Femur (tissue), 1 donor: ENCODE results near the gene IGF2BP2.
"Not testable (repeated sequence)": the region's sequence is repeated elsewhere in the genome, so short reads cannot be mapped to it uniquely, and the experiment has no call there.

Experiments
- DNase-seq: peaks from one replicate; pipeline ENCODE4 v3.0.0-alpha.2; 2017

Gene IGF2BP2

DNA sequence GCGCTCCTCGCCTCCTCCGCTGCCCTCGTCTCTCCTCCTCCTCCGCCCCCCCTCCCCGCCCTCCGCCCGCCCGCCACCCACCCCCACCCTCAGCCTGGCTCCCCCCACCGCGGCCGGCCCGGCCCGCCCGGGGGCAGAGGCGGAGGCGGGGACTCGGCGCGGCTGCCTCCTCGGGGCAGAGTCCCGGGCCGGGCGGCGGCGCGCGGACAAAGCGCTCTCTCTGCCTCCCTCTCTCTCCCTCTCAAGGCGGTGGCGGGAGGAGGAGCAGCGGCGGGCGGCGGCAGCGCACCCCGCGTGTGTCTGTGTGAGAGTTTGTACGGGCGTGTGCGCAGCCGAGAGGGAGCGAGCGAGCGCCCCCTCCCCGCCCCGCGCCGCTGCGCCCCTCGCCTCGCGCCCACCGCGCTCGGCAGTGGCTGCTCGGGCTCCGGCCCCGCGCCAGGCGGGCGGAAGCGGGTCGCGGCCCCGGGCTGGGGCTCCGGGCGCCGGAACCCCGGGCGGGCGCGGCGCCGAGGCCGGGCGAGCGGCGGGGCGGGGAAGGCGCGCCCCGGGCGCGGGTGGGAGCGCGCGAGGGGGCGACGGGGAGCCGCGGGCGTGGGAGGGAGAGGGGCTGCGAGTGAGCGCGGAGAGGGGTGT lies at the start of gene IGF2BP2:
IGF2BP2 (minus strand) TSS at position 37 of the 633 bp plus-strand sequence. CDS start 82 bp downstream, outside the sequence.
- DNase-seq, result peak; percentile 93

DNA sequence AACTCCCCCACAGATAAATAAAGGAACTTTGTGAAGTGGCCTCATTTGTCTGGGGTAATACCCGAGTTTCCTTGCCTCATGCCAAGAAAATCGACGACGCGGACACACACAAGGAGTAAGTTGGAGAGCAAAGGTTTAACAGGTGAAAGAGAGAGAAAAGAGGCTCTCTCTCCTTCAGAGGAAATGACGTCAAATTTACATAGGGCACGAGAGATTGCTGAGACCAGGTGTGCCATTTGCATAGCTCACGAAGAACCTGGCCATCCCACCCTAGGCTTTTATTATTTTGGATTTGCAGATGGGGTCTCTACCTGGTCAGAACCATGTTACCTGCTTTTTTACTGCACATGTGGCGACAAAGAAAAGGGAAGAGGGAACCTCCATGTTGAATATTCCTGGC lies 49.3 kb upstream of the IGF2BP2 start:
- no peak for DNase-seq

DNA sequence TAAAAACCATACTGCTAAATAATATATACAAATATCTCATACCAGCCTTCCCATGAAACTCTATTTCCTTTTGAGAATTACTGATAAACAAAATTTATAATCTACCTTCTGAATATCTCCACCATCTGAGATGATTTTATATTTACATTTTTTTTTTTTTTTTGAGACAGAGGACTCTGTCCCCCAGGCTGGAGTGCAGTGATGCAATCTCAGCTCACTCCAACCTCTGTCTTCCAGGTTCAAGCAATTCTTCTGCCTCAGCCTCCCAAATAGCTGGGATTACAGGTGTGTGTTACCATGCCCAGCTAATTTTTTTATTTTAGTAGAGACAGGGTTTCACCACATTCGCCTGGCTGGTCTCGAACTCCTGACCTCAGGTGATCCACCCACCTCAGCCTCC lies 42.8 kb upstream of the IGF2BP2 start:
- no peak for DNase-seq

DNA sequence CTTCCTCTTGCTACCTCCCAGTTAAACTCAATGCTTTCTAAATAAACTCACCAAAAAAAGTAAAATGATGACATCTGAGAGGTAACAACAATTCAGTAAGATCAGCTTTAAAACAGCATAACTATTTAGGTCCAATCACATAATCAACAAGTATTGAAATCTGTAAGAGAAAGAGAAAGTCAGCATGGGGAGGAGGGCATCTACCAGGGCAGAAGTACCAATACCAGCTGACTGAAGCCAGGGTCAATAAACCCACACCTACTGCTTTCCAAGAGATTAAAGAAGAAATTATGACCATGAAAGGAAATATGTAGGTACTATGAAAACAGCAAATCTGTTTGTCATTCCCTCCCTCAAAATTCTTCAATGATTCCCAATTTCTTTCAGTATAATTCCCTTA lies 42.2 kb upstream of the IGF2BP2 start:
- DNase-seq, result no peak

DNA sequence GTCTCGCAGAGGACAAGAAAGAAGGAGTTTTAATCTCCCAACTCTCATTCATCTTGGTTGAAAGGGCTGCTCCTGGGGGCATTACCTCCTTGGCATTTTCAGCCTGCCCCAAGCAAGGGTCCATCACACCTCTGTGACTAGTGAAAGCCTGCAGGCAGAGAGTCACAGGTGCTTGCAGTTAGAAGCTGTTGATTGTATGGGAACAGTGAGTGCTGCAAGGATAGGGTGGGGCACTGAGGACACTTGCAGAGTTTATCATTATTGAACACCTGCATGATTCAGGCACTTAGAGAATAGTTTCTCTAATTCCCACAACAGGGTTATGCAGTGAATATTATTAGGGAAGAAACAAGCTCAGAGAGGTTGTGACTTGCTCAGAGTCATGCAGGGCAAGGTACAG lies 41.7 kb upstream of the IGF2BP2 start:
- DNase-seq, result no peak

DNA sequence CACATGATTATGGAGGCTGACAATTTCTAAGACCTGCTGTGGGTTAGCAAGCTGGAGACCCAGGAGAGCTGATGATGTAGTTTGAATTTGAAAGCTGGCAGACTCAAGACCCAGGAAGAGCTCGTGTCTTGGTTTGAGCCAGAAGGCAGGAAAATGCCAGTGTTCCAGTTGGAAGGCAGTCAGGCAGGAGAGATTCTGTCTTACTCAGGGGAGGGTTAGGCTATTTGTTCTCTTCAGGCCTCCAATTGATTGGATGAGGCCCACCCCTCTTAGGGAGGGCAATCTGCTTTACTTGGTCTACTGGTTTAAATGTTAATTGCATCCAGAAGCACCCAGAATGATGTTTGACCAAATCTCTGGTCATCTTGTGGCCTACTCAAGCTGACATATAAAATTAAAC lies 40.4 kb upstream of the IGF2BP2 start:
- DNase-seq, result no peak

DNA sequence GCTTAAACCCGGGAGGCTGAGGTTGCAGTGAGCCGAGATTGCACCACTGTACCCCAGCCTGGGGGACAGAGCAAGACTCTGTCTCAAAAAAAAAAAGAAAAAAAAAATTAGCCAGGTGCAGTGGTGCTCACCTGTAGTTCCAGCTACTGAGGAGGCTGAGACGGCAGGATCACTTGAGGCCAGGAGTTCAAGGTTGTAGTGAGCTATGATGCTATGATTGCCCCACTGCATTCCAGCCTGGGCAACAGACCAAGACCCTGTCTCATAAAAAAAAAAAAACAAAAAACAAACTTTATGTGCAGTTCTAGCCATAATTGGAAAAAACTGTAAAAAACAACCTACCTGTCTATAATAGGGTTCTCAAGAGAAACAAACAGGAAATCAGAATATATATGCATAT lies 39.9 kb upstream of the IGF2BP2 start:
- DNase-seq, result no peak

DNA sequence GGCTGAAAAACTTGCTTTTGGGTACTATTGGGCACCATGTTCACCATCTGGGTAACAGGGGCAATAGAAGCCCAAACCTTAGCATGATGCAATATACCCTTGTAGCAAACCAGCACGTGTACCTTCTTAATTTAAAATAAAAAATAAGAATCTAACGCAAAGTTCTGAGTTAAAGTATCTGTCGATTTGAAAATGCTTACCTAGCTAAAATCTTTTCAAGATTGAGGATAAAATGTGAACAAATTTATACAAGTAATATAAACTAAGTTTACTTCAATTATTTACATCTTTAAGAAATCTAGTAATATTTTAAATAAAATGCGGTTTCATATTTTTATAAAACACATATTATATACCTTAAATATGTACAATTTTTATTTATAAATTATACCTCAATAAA lies 38.1 kb upstream of the IGF2BP2 start:
- no peak for DNase-seq

DNA sequence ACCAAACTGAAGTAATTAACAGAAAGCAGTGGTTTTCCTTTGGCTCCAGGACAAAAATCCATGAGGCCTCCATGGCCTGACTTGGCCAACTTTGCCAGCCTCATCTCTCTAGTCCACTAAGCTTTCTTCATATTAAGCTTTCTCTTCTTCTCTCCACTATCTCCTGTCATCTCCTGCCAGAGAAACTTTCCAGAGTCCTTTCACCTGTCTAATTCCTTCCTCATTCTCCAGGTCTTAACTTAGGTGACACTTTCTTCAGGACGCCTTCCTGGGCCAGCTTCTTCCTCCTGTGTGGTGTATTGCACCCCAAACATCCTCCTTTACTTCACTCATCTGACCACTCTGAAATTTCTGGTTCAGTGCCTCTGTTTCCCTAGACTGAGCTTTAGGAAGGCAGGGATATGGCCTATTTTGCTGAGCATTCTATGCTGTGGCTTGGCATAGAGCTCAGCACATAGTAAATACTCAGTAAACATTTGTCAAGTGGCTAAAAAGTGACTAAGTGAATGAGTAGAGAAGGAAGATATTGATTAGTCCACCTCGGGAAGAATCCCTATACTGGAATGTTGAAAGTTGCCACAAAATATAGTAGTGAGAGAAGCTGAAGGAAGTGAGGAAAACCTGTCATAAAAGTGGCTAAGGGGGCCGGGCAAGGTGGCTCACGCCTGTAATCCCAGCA lies 34.6 kb upstream of the IGF2BP2 start:
- no peak for DNase-seq

DNA sequence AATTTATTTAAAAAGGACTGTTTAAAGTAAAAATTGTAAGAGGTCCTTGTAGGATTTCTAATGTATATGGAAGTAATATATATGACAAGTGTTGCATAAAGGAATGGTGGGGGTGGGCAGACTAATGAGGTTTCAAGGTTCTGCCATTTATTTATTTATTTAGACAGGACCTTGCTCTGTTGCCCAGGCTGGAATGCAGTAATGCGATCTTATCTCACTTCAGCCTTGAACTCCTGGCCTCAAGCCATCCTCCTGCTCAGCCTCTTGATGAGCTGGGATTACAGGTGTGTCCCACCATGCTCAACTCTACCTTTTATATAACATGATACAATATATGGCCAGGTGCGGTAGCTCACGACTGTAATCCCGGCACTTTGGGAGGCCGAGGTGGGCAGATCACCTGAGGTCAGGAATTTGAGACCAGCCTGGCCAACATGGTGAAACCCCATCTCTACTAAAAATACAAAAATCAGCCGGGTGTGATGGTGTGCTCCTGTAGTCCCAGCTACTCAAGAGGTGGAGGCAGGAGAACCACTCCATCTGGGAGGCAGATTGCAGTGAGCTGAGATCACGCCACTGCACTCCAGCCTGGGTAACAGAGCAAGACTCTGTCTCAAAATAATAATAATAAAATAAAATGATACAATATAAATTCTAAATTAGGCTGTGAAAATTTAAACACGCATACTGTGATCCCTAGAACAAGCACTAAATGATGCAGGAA lies 33.8 kb upstream of the IGF2BP2 start:
- DNase-seq, result no peak

DNA sequence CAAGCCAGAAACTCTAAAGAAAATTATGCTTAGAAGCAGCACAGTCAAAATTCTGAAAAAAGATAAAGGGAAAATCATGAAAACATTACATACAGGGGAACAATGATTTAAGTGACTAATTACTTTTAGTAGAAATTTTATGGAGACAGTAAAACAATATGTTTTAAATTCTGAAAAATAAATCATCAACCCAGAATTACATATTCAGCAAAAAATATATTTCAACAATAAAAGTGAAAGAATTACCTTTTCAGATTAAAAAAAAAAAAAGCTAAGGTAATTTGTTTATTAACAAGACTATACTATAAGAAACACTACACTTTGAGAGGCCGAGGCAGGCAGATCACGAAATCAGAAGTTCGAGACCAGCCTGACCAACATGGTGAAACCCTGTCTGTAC lies 32.4 kb upstream of the IGF2BP2 start:
- DNase-seq, result no peak

DNA sequence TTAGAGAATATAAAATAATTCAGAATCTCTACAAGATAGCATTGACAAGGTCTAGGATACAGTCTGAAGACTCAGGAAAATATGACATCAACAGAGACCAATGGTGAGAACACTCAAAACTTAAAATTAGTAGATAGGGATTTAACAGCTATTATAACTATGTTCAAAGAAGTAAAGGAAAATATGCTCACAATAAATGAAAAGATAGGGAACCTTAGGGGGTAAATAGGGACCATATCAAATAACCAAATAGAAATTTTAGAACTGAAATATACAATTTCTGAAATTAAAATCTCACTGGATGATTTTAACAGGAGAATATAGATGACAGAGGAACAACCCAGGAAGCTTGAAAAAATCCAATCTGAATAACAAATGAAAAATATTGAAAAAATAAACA lies 31.8 kb upstream of the IGF2BP2 start:
- no peak for DNase-seq

DNA sequence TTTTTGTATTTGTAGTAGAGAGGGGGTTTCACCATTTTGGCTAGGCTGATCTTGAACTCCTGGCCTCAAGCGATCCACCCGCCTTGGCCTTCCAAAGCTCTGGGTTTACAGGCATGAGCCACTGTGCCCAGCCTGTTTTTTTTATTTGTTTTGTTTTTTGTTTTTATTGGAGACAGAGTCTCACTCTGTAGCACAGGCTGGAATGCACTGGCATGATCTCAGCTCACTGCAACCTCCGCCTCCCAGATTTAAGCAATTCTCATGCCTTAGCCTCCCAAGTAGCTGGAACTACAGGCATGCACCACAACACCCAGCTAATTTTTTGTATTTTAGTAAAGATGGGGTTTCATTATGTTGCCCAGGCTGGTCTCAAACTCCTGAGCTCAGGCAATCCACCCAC lies 28.9 kb upstream of the IGF2BP2 start:
- DNase-seq, result not testable (repeated sequence)

DNA sequence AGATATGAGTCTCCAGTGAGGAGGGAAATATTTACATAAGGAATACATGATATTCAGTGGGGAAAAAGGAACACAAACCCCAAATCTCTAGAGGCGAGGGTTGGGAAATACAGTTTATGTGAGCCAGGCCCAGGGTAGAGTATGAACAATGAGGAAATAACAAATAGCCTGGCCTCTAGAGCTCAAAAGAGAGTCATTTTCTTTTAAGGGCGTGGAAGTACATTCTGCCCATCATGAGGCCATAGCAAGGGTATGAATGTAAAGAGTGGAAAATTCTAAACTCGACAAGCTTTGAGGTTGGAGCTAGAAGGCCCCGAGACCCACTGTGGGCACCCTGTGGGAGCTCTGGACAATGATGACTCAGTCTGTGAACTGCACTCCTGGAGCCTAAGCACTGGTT lies 27.8 kb upstream of the IGF2BP2 start:
- DNase-seq, result no peak

DNA sequence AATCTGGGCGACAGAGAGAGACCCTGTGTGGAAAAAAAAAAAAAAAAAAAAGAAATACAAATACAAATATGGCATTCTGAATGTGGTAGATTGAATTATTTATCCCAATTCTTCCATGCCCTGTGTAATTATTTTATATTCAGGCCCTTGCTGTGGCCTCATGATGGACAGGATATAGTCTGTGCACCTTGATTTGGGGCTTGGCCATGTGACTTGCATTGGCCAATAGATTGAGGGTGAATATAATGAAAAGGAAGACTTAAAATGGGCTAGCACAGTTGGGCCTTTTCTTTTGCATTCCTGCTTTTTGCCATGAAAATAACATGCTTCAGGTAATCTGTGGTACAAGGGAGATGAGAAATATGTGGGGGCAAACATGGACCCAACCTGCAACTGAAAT lies 27.1 kb upstream of the IGF2BP2 start:
- no peak for DNase-seq

DNA sequence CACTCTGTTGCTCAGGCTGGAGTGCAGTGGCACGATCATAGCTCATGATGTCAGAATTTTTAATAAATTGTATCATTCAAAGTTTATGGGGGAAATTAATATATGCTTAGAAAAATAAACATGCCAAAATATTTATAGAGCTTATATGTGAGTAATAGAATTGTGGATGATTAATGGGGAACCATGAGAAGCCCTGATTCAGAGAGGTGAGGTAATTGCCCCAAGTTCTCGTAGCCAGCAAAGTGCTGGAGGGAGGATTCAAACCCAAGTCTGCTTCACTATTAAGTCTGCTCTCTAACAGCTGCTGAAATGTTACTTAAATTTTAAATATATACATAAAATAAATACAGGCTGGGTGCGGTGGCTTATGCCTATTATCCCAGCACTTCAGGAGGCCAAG lies 26.2 kb upstream of the IGF2BP2 start:
- no peak for DNase-seq

DNA sequence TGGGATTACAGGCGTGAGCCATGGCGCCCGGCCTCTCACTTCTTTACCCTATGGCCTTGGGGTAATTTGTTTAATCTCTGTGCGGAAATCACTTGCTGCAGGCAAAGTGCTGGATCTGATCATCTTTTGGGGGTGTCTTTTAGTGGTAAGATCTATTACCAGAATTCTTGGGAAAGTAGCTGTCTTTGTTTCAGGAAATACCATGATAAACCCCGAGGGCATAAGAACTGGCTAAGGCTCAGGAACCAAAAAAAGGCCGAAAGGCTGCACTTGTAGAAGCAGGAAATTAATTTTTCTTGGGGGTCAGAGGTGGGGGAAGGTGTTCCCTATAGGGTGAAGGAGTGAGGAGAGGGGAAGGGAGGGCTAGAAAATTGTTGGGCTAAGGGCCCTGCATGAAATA lies 22.7 kb upstream of the IGF2BP2 start:
- no peak for DNase-seq

DNA sequence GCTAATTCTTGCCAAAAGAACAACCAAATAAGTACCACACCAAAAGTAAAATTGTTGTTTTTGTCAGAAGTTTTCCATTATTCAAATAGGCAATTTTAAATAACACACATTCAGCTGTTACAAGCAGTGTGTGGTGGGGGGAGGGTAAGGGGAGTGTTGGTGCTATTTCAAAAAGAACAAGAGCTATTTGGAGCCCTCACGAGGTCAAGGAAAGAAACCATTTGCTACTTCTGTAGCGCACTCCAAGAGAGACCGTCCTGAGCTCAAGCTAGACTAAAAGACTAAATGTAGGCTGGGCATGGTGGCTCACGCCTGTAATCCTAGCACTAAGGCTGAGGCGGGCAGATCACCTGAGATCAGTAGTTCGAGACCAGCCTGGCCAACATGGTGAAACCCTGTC lies 21.2 kb upstream of the IGF2BP2 start:
- DNase-seq, result no peak

DNA sequence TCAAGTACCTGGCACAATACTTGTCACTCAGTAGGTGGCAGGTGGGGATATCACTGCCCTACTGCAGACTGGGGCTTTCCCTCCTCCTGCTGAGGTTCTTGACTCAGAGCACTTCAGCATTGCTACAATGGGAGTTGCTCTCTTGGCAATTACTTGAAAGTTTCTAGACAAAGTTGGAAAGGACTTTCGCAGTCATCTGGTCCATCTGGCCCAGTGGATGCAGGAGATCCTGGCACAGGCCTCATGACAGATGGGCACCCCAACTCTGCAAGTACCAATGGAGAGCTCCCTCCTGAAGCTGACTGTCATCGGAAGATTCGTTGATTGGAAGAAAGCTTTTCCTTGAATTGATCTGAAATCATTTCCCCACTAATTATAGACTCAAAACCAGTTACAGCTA lies 19.2 kb upstream of the IGF2BP2 start:
- no peak for DNase-seq

DNA sequence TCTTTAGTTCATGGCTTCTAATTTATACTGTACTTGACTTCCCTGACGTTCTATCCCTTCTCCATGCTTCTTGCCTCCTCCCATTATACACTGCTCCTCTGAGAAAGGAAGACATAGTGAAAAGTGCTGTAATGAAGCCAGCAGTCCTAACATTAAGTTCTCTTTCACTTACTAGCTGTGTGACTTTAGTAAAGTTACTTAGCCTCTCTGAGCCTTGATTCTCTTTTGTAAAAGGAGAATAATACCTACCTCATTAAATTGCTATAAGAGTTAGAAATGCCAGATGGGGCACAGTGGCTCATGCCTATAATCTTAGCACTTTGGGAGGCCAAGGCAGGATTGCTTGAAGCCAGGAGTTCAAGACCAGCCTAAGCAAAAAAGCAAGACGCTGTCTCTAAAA lies 18.8 kb upstream of the IGF2BP2 start:
- no peak for DNase-seq

DNA sequence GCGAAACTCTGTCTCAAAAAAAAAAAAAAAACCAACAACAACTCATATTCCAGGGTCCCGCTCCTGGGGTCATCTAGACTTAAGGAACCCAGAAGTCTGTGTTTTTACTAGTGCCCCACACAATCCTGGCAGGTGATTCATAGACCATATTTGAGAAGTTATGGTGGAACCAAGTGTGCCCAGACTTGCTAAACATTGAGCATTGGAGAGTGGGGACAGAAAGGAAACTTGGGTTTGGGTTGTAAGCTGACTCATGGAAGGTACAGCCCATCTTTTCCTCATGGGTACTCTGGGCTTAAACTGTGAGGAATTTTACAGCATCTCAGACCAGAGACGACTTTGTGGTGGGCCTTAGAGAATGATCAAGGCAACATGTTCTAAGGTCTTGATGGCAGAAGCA lies 18.3 kb upstream of the IGF2BP2 start:
- DNase-seq, result no peak

DNA sequence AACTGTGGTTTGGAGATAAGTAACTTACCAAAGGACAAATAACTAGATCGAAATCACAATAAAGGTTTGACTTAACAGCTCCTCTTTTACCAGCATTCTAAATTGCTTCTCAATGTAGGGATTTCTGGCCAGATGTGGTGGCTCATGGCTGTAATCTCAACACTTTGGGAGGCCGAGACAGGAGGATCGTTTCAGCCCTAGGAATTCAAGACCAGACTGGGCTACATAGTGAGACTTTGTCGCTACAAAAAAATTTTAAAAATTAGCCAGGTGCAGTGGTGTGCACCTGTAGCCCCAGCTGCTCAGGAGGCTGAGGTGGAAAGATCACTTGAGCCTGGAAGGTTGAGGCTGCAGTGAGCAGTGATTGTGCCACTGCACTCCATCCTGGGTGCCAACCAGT lies 17.4 kb upstream of the IGF2BP2 start:
- no peak for DNase-seq

DNA sequence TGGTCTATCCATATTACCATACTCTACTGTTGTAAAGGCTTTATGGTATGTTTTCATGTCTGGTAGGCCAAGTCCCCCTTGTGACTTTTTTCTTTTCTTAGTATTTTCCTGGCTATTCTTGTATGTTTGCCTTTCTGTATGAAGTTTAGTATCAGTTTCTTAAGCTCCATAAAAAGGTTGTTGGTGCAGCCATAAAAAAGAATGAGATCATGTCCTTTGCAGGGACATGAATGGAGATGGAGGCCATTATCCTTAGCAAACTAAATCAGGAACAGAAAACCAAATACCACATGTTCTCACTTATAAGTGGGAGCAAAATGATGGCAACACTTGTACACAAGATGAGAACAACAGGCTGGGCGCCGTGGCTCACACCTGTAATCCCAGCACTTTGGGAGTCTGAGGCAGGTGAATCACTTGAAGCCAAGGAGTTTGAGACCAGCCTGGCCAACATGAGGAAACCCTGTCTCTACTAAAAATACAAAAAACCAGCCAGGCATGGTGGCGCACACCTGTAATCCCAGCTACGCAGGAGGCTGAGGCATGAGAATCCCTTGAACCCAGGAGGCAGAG lies 13.7 kb upstream of the IGF2BP2 start:
- DNase-seq, result not testable (repeated sequence)

DNA sequence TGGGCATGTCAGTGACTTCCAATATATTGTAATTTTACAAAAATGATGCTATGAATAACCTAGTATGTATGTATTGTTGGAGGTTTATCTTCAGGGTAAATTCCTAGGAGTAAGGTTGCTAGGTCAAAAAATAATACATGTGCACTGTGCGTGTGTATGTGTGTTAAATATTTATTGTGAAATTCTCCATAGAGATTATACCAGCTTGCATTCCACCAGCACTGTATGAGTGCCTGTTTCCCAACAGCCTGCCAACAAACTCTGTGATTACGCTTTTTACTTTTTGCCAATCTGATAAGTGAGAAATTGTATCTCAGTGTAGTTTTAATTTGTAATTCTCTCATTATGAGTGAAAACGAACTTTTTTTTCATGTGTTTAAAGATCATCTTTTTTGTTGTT lies 12.6 kb upstream of the IGF2BP2 start:
- no peak for DNase-seq
